Neural cell (in vitro differentiated cells): Measurements from ENCODE around the gene SLCO2A1. TPM values are rescaled to one million over a fixed set of nuclear protein-coding genes. Genes with fewer than 3 reads are reported as not detected.

Experiments used
- H2AFZ ChIP-seq: fragments of 200-600, 300-800 bp; sonication (generic), shearing (Covaris generic); 2 replicates; pipeline ENCODE4 v1.6.0; 2014; ENCODE audit warnings: low read depth, mild to moderate bottlenecking, antibody characterized with exemption, low read length, moderate library complexity
- H3F3A ChIP-seq: fragments of 200-600 bp; shearing (Covaris generic); 2 replicates; pipeline ENCODE4 v1.6.1; 2016; ENCODE audit warnings: mild to moderate bottlenecking, moderate library complexity, mixed read lengths, antibody characterized with exemption, low read length; ENCODE audit not compliant: insufficient read depth, poor library complexity, severe bottlenecking
- H3K27ac ChIP-seq: fragments of 200-600, 300-800 bp; sonication (generic), shearing (Covaris generic); 2 replicates; pipeline ENCODE4 v1.5.1; 2014; ENCODE audit warnings: mild to moderate bottlenecking, low read length, moderate library complexity
- H3K27me3 ChIP-seq: fragments of 300-800, 200-600 bp; sonication (generic), shearing (Covaris generic); 2 replicates; pipeline ENCODE4 v1.6.0; 2014; ENCODE audit warnings: mild to moderate bottlenecking, low read depth, low read length, moderate library complexity; ENCODE audit not compliant: insufficient read depth
- H3K36me3 ChIP-seq: fragments of 300-800, 200-600 bp; sonication (generic), shearing (Covaris generic); 2 replicates; pipeline ENCODE4 v1.5.1; 2014; ENCODE audit warnings: mild to moderate bottlenecking, antibody characterized with exemption, low read length, moderate library complexity; ENCODE audit not compliant: insufficient read depth
- H3K4me2 ChIP-seq: fragments of 300-800, 200-600 bp; sonication (generic), shearing (Covaris generic); 2 replicates; pipeline ENCODE4 v1.6.0; 2014; ENCODE audit warnings: mild to moderate bottlenecking, low read length
- H3K4me3 ChIP-seq: fragments of 300-800, 200-600 bp; sonication (generic), shearing (Covaris generic); 2 replicates; pipeline ENCODE4 v1.5.1; 2014; ENCODE audit warnings: mild to moderate bottlenecking, low read length, moderate library complexity
- H3K79me2 ChIP-seq: fragments of 200-600 bp; shearing (Covaris generic); replicated peaks from 2 replicates; pipeline ENCODE4 v1.6.0; 2014; ENCODE audit warnings: mild to moderate bottlenecking, low read length, moderate library complexity; ENCODE audit not compliant: insufficient read depth
- H3K9ac ChIP-seq: fragments of 300-800, 200-600 bp; sonication (generic), shearing (Covaris generic); 2 replicates; pipeline ENCODE4 v1.6.1; 2016; ENCODE audit warnings: mild to moderate bottlenecking, low read length, mixed read lengths
- H3K9me2 ChIP-seq: fragments of 200-600 bp; shearing (Covaris generic); 2 replicates; pipeline ENCODE4 v1.6.1; 2016; ENCODE audit warnings: mild to moderate bottlenecking, low read length, mixed read lengths; ENCODE audit not compliant: insufficient read depth
- H3K9me3 ChIP-seq: fragments of 200-600, 300-800 bp; sonication (generic), shearing (Covaris generic); 2 replicates; pipeline ENCODE4 v1.6.1; 2016; ENCODE audit warnings: mild to moderate bottlenecking, mixed run types, low read length, moderate library complexity, mixed read lengths
- H4K20me1 ChIP-seq: fragments of 200-600 bp; shearing (Covaris generic); 2 replicates; pipeline ENCODE4 v1.6.1; 2016; ENCODE audit warnings: mild to moderate bottlenecking, mixed run types; ENCODE audit not compliant: insufficient read depth
- CTCF ChIP-seq: fragments of 450-650 bp; IDR thresholded peaks from 2 replicates; pipeline ENCODE4 v1.5.1; 2014; ENCODE audit warnings: antibody characterized with exemption, mild to moderate bottlenecking, moderate library complexity; ENCODE audit not compliant: poor library complexity, severe bottlenecking
- EP300 ChIP-seq: fragments of 450-650 bp; conservative IDR thresholded peaks from 2 replicates; pipeline ENCODE4 v1.6.1; 2014; ENCODE audit warnings: antibody characterized with exemption, mild to moderate bottlenecking, moderate library complexity; ENCODE audit not compliant: poor library complexity, severe bottlenecking
- EZH2 ChIP-seq: fragments of 200-600, 300-800 bp; shearing (Covaris generic), sonication (generic); IDR thresholded peaks from 2 replicates; pipeline ENCODE4 v1.6.1; 2014; ENCODE audit warnings: antibody characterized with exemption, low read length, borderline replicate concordance, mild to moderate bottlenecking; ENCODE audit not compliant: insufficient read depth, poor library complexity, severe bottlenecking
- MXI1 ChIP-seq: fragments of 450-650 bp; conservative IDR thresholded peaks from 2 replicates; pipeline ENCODE4 v1.6.1; 2014; ENCODE audit warnings: antibody characterized with exemption, mild to moderate bottlenecking; ENCODE audit not compliant: poor library complexity, severe bottlenecking
- POLR2AphosphoS5 ChIP-seq: IDR thresholded peaks from 2 replicates; pipeline ENCODE4 v1.6.1; 2012
- RAD21 ChIP-seq: fragments of 450-650 bp; conservative IDR thresholded peaks from 2 replicates; pipeline ENCODE4 v1.6.1; 2014; ENCODE audit warnings: antibody characterized with exemption, mild to moderate bottlenecking, moderate library complexity
- REST ChIP-seq: IDR thresholded peaks from 2 replicates; pipeline ENCODE4 v1.6.1; 2012; ENCODE audit warnings: borderline replicate concordance
- SMC3 ChIP-seq: fragments of 450-650 bp; conservative IDR thresholded peaks from 2 replicates; pipeline ENCODE4 v1.6.1; 2014; ENCODE audit warnings: antibody characterized with exemption, mild to moderate bottlenecking, moderate library complexity; ENCODE audit not compliant: poor library complexity
- TAF1 ChIP-seq: IDR thresholded peaks from 2 replicates; pipeline ENCODE4 v1.6.1; 2012; ENCODE audit warnings: low read depth
- polyA plus RNA-seq: library from polyadenylated mRNA; depleted of rRNA; stranded (reverse); fragments of >200 nt; gene quantifications from 2 replicates; pipeline ENCODE4 v1.2.3, GENCODE V29; 2014

SLCO2A1 gene
- polyA plus RNA-seq, 1 donor from 2014 or later = not detected

- no peaks in the 10 kb centered on the region for H3K36me3 ChIP-seq
- no peaks in the 10 kb centered on the region for H3F3A ChIP-seq
- H3K27me3 ChIP-seq = no peaks in the 10 kb centered on the region
- no peak overlapping the region for H3K4me2 ChIP-seq
- no peak overlapping the region for H3K27ac ChIP-seq
- no peak overlapping the region for H2AFZ ChIP-seq
- H3K79me2 ChIP-seq = no peaks in the 10 kb centered on the region
- H3K9ac ChIP-seq = no peak overlapping the region
- H3K9me3 ChIP-seq = no peaks in the 10 kb centered on the region
- no peaks in the 10 kb centered on the region for H4K20me1 ChIP-seq
- no peaks in the 10 kb centered on the region for H3K9me2 ChIP-seq
- TF ChIP-seq RAD21 = no peak
- TF ChIP-seq REST = no peak
- no peak for TF ChIP-seq EP300
- TF ChIP-seq EZH2 = no peak
- no peak for TF ChIP-seq POLR2AphosphoS5
- TF ChIP-seq MXI1 = no peak
- TF ChIP-seq TAF1 = no peak
- no peak for TF ChIP-seq CTCF
- no peak for TF ChIP-seq SMC3
- no peak overlapping the region for H3K4me3 ChIP-seq
Measured at GRCh38 chr3:133945381-133946095, 84.2 kb downstream of the SLCO2A1 start.

- Histone ChIP-seq H2AFZ (no peak overlapping the region), H3K27ac (no peak overlapping the region), H3K79me2 (no peaks in the 10 kb centered on the region), H3K9me3 (no peaks in the 10 kb centered on the region), H3K4me2 (no peak overlapping the region), H3K36me3 (no peaks in the 10 kb centered on the region), H3K27me3 (no peaks in the 10 kb centered on the region), H3F3A (no peaks in the 10 kb centered on the region), H3K4me3 (no peak overlapping the region), H4K20me1 (no peaks in the 10 kb centered on the region), H3K9me2 (no peaks in the 10 kb centered on the region), H3K9ac (no peak overlapping the region)
- TF ChIP-seq CTCF (no peak), SMC3 (no peak), EP300 (no peak), POLR2AphosphoS5 (no peak), TAF1 (no peak), REST (no peak), RAD21 (no peak), EZH2 (no peak), MXI1 (no peak)
Measured at GRCh38 chr3:133944641-133945380, 84.9 kb downstream of the SLCO2A1 start.
